CD4-positive, alpha-beta T cell (primary cell): ENCODE data around the gene CCT8L2. TPM values are rescaled to one million over a fixed set of nuclear protein-coding genes. Genes with fewer than 3 reads are reported as not detected.
"Not testable (repeated sequence)": the region's sequence is repeated elsewhere in the genome, so short reads cannot be mapped to it uniquely, and the experiment has no call there.

Experiments
- ATAC-seq: fragments of 200-7000 bp; cut with Tn5 transposase; one replicate; pipeline ENCODE4 v1.10.0; 2022; ENCODE audit warnings: mild to moderate bottlenecking; ENCODE audit not compliant: poor library complexity
- CTCF ChIA-PET: fragments of 350-600 bp; sonication (Branson Sonifier 250); formaldehyde crosslinking; loops from one replicate; lab custom pipeline; 2021; ENCODE audit warnings: antibody characterized with exemption, inconsistent platforms; lab: Charles Lee
- POLR2A ChIA-PET: fragments of 350-600 bp; sonication (Branson Sonifier 250); formaldehyde crosslinking; loops from one replicate; lab custom pipeline; 2021; ENCODE audit warnings: antibody characterized with exemption, inconsistent platforms; lab: Charles Lee
- DNase-seq, 14 experiments: peaks; one replicate each; pipeline ENCODE4 v3.0.0-alpha.2; 2013 to 2020; ENCODE audit warnings: mixed read lengths in 2 of 14
- H3K27ac ChIP-seq, 2 donors: one replicate each; pipeline versions ENCODE4 v1.5.1 to v1.7.0; 2013; ENCODE audit warnings: low read length in 2 of 2, low read depth in 1 of 2, mild to moderate bottlenecking in 1 of 2
- H3K27me3 ChIP-seq, 2 experiments: 1 replicate in 1 of 2; 2 replicates in 1 of 2; pipeline versions ENCODE4 v1.6.1 to v1.7.0; 2013; ENCODE audit warnings: low read length in 2 of 2, control low read depth in 1 of 2, mild to moderate bottlenecking in 1 of 2, moderate library complexity in 1 of 2; ENCODE audit not compliant: insufficient read depth in 2 of 2, control insufficient read depth in 1 of 2
- H3K36me3 ChIP-seq: one replicate; pipeline ENCODE4 v1.6.1; 2013; ENCODE audit warnings: low read length, control low read depth; ENCODE audit not compliant: insufficient read depth
- H3K4me1 ChIP-seq: one replicate; pipeline ENCODE4 v1.6.1; 2013; ENCODE audit warnings: low read length, control low read depth; ENCODE audit not compliant: insufficient read depth
- H3K4me3 ChIP-seq: one replicate; pipeline ENCODE4 v1.5.1; 2013; ENCODE audit warnings: mild to moderate bottlenecking, low read length, moderate library complexity
- H3K9me3 ChIP-seq, 2 experiments: 1 replicate in 1 of 2; 2 replicates in 1 of 2; pipeline versions ENCODE4 v1.6.1 to v1.7.0; 2013; ENCODE audit warnings: low read length in 2 of 2, mild to moderate bottlenecking in 2 of 2, control low read depth in 1 of 2, moderate library complexity in 1 of 2; ENCODE audit not compliant: control insufficient read depth in 1 of 2, insufficient read depth in 1 of 2
- H3K27ac Mint-ChIP-seq: one replicate; pipeline ENCODE4 v1.8.0; 2020; ENCODE audit warnings: mixed read lengths
- H3K27me3 Mint-ChIP-seq: one replicate; pipeline ENCODE4 v1.8.0; 2021; ENCODE audit warnings: mixed read lengths
- H3K36me3 Mint-ChIP-seq: one replicate; pipeline ENCODE4 v1.8.0; 2021; ENCODE audit warnings: low read depth, mixed read lengths
- H3K4me1 Mint-ChIP-seq: one replicate; pipeline ENCODE4 v1.8.0; 2021; ENCODE audit warnings: low read depth, mixed read lengths
- H3K4me3 Mint-ChIP-seq: one replicate; pipeline ENCODE4 v1.8.0; 2020; ENCODE audit warnings: mild to moderate bottlenecking, mixed read lengths
- H3K9me3 Mint-ChIP-seq: one replicate; pipeline ENCODE4 v1.8.0; 2020; ENCODE audit warnings: mixed read lengths
- intact Hi-C, 2 experiments: fragments of 100-400 bp; cut with DNase I in 1 of 2; cut with micrococcal nuclease in 1 of 2; formaldehyde crosslinking; loops; one replicate each; pipeline versions ENCODE4 v1.15.1 to v1.9.0; 2023 to 2025; cut with DNase I, micrococcal nuclease
- total RNA-seq, 174 experiments: library from RNA in 2 of 174; stranded (reverse) in 2 of 174; gene quantifications; one replicate each; pipeline ENCODE4 v1.2.3 and lab custom pipeline; 2021 to 2026
- TF ChIP-seq, protein P1 (sequence below): fragments of 200-600 bp; IDR thresholded peaks from one replicate; pipeline ENCODE4 v1.8.0; 2022; ENCODE audit warnings: antibody characterized with exemption, mild to moderate bottlenecking

Gene CCT8L2
- total RNA-seq, 2 experiments from 2014 or later, result not detected

DNA sequence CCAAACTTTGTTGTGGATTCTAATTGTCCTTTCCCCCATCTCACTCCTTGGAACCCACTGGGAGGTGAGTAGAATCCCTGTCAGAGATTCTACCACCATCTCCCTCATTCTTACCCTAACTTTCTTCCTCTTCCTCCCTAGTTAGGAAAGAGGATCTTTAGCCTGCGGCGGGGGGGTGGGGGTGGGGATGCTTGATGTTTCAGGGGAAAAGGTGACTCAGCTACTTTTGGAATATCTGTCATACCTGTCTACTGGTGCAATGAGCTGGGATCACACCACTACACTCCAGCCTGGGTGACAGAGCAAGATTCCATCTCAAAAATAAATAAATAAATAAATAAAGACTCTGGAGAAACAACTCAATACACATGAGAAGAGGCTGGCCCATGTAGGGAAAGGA lies 6.4 kb downstream of the CCT8L2 start:
- CTCF ChIA-PET, result no interaction called here

DNA sequence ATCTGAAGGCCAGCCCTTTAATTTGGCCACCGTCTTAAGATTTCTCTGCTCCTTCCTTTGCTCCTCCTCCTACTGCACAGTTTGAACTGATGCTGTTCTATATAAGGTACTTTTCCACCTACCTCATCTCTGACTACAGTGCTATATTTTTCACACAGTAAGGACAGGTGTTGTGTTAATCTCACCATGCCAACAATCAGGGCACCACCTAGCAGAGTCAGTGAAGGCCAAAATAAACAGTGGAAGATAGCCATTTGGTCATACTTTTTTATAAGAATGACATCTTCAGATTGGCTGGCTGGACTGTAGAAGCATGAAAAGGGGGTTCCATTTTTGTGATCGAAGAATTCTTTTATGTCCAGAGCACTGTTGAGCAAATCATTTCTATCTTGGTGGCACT lies 11.7 kb downstream of the CCT8L2 start:
- H3K36me3 ChIP-seq, H3K4me3 Mint-ChIP-seq, H3K27me3 ChIP-seq, ATAC-seq, H3K36me3 Mint-ChIP-seq, H3K9me3 Mint-ChIP-seq, H3K27ac Mint-ChIP-seq, POLR2A ChIA-PET, H3K9me3 ChIP-seq, H3K27me3 Mint-ChIP-seq, intact Hi-C loops, CTCF ChIA-PET, H3K4me1 ChIP-seq, H3K4me1 Mint-ChIP-seq, H3K27ac ChIP-seq, DNase-seq, H3K4me3 ChIP-seq: not testable (repeated sequence)

More for the DNA sequence above, 6.4 kb downstream of the CCT8L2 start:
- intact Hi-C loops, result no loop called here
- DNase-seq, result no peak
- H3K4me3 Mint-ChIP-seq, result no peak overlapping the region
- Histone ChIP-seq H3K27me3 (no peaks in the 10 kb centered on the region), H3K4me1 (no peaks in the 10 kb centered on the region), H3K27ac (no peak overlapping the region), H3K36me3 (no peaks in the 10 kb centered on the region), H3K9me3 (peaks cover 0 to 6% of the 10 kb centered on the region in 2 experiments), H3K4me3 (no peak overlapping the region)
- H3K36me3 Mint-ChIP-seq, result no peaks in the 10 kb centered on the region
- no peaks in the 10 kb centered on the region for H3K4me1 Mint-ChIP-seq
- peaks cover 4% of the 10 kb centered on the region for H3K27me3 Mint-ChIP-seq
- no peaks in the 10 kb centered on the region for H3K9me3 Mint-ChIP-seq
- no peak overlapping the region for H3K27ac Mint-ChIP-seq
- TF ChIP-seq, protein P1, sequence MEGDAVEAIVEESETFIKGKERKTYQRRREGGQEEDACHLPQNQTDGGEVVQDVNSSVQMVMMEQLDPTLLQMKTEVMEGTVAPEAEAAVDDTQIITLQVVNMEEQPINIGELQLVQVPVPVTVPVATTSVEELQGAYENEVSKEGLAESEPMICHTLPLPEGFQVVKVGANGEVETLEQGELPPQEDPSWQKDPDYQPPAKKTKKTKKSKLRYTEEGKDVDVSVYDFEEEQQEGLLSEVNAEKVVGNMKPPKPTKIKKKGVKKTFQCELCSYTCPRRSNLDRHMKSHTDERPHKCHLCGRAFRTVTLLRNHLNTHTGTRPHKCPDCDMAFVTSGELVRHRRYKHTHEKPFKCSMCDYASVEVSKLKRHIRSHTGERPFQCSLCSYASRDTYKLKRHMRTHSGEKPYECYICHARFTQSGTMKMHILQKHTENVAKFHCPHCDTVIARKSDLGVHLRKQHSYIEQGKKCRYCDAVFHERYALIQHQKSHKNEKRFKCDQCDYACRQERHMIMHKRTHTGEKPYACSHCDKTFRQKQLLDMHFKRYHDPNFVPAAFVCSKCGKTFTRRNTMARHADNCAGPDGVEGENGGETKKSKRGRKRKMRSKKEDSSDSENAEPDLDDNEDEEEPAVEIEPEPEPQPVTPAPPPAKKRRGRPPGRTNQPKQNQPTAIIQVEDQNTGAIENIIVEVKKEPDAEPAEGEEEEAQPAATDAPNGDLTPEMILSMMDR, result no peak
- no peak for ATAC-seq
- POLR2A ChIA-PET, result no interaction called here

GRCh38 chr22:16569240-16569834 lies 23.3 kb downstream of the CCT8L2 start:
- H3K27me3 ChIP-seq, H3K27ac Mint-ChIP-seq, POLR2A ChIA-PET, CTCF ChIA-PET, intact Hi-C loops, H3K9me3 Mint-ChIP-seq, DNase-seq, H3K4me3 ChIP-seq, H3K36me3 ChIP-seq, H3K4me1 Mint-ChIP-seq, H3K27ac ChIP-seq, ATAC-seq, H3K4me3 Mint-ChIP-seq, H3K4me1 ChIP-seq, H3K27me3 Mint-ChIP-seq, H3K36me3 Mint-ChIP-seq: not testable (repeated sequence)
- H3K9me3 ChIP-seq, result peaks cover 0 to 41% of the 10 kb centered on the region in 2 experiments

- TF ChIP-seq, protein P1, result no peak
- Mint-ChIP-seq H3K36me3 (no peaks in the 10 kb centered on the region), H3K27ac (no peak overlapping the region), H3K4me1 (no peaks in the 10 kb centered on the region), H3K9me3 (no peaks in the 10 kb centered on the region), H3K27me3 (no peaks in the 10 kb centered on the region), H3K4me3 (no peak overlapping the region)
- ChIA-PET POLR2A (no interaction called here), CTCF (no interaction called here)
- intact Hi-C loops, result no loop called here
- no peak for DNase-seq
- H3K4me3 ChIP-seq, result no peak overlapping the region
- H3K27me3 ChIP-seq, result no peaks in the 10 kb centered on the region
- no peak overlapping the region for H3K27ac ChIP-seq
- H3K36me3 ChIP-seq, result no peaks in the 10 kb centered on the region
- peaks cover 0 to 50% of the 10 kb centered on the region in 2 experiments for H3K9me3 ChIP-seq
- no peak for ATAC-seq
- no peaks in the 10 kb centered on the region for H3K4me1 ChIP-seq
These were observed 24.2 kb downstream of the CCT8L2 start for GRCh38 chr22:16568425-16568758.

- H3K9me3 Mint-ChIP-seq, ATAC-seq, H3K4me3 Mint-ChIP-seq, H3K4me1 Mint-ChIP-seq, H3K36me3 ChIP-seq, DNase-seq, H3K27ac ChIP-seq, intact Hi-C loops, H3K27me3 Mint-ChIP-seq, CTCF ChIA-PET, H3K27ac Mint-ChIP-seq, H3K36me3 Mint-ChIP-seq, H3K27me3 ChIP-seq, H3K4me1 ChIP-seq, POLR2A ChIA-PET, H3K4me3 ChIP-seq: not testable (repeated sequence)
- peaks cover 0 to 56% of the 10 kb centered on the region in 2 experiments for H3K9me3 ChIP-seq
These were observed 24.8 kb downstream of the CCT8L2 start for GRCh38 chr22:16567617-16568424.
